ENCODE results near the gene R3HDML. TPM values are rescaled to one million over a fixed set of nuclear protein-coding genes. Genes with fewer than 3 reads are reported as not detected.
A peak's percentile ranks its signal among the peaks of the same experiment; 100 is the strongest.

The R3HDML gene
- total RNA-seq, 1 donor from 2014 or later: not detected

DNA sequence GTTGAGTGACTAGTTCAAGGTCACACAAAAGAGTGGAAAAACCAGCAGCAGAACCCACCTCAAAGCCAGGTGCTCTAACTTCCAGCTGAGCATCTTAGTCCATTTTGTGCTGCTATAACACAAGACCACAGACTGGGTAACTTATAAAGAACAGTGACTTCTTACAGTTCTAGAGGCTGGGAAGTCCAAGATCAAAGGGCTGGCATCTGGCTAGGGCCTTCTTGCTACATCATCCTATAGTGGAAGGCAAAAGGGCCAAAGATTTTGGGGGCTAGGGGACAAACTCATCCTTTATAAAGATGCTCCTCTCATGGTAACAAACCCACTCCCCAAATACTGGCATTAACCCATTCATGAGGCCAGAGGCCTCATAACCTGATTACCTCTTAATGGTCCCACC lies 35.6 kb upstream of the R3HDML start:
- no peak for DNase-seq (ENCODE audit: low read depth)
- no peak overlapping the region for H3K4me3 ChIP-seq (ENCODE audit: low read depth, low read length)
- no peak for TF ChIP-seq CTCF (conservative IDR thresholded peaks at IDR 0.05; ENCODE audit: low read depth, low read length)

- no peak for TF ChIP-seq CTCF (conservative IDR thresholded peaks at IDR 0.05; ENCODE audit: low read depth, low read length)
- DNase-seq (ENCODE audit: low read depth): no peak
- H3K4me3 ChIP-seq (ENCODE audit: low read depth, low read length): no peak overlapping the region
Observed at GRCh38 chr20:44302026-44302669, 34.7 kb upstream of the R3HDML start.

- DNase-seq (ENCODE audit: low read depth): no peak
- no peak overlapping the region for H3K4me3 ChIP-seq (ENCODE audit: low read depth, low read length)
- TF ChIP-seq CTCF (conservative IDR thresholded peaks at IDR 0.05; ENCODE audit: low read depth, low read length): no peak
Observed at GRCh38 chr20:44302736-44303135, 34.1 kb upstream of the R3HDML start.

- TF ChIP-seq CTCF (conservative IDR thresholded peaks at IDR 0.05; ENCODE audit: low read depth, low read length): no peak
- H3K4me3 ChIP-seq (ENCODE audit: low read depth, low read length): no peak overlapping the region
- no peak for DNase-seq (ENCODE audit: low read depth)
Observed at GRCh38 chr20:44304383-44304782, 32.5 kb upstream of the R3HDML start.

DNA sequence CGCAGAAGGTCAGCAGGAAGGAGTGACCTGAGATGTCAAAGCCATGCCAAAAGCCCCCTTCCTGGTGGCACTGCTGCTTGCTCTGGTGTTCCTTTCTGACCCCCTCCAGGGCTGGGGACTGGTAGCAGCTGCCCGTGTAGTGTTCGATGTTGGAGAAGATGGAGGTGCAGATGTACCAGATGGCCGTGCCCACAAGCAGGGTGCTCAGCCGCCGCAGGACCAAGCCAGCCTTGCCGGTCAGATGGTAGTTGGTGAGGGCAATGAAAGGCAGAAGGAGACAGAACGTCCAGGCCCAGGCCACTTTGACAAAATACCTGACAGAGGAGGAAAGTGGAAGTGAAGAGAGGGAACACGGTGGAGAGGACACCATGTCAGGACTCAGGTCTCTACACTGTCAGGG lies 29.9 kb upstream of the R3HDML start:
- no peak overlapping the region for H3K4me3 ChIP-seq (ENCODE audit: low read depth, low read length)
- no peak for TF ChIP-seq CTCF (conservative IDR thresholded peaks at IDR 0.05; ENCODE audit: low read depth, low read length)
- no peak for DNase-seq (ENCODE audit: low read depth)

- H3K4me3 ChIP-seq (ENCODE audit: low read depth, low read length): peak overlapping the region; percentile 99
- no peak for TF ChIP-seq CTCF (conservative IDR thresholded peaks at IDR 0.05; ENCODE audit: low read depth, low read length)
- no peak for DNase-seq (ENCODE audit: low read depth)
Observed at GRCh38 chr20:44309763-44310663, 26.8 kb upstream of the R3HDML start.

Data from epithelial cell of proximal tubule (primary cell).